ENCODE data around the gene STAC. TPM values are rescaled to one million over a fixed set of nuclear protein-coding genes. Genes with fewer than 3 reads are reported as not detected.

STAC gene
- total and polyA plus RNA-seq, 2 donors (not counting 3 experiments of a cell fraction or from before 2014, with no cell fraction given) = 0.03 to 0.88 TPM

GRCh38 chr3:36364260-36364659 is 16.0 kb upstream of the STAC start:
- FAIRE-seq = no peak
- H3K4me3 ChIP-seq (replicated peaks in 1 of 3; ENCODE audit: insufficient read depth in 1 of 3, low read depth in 1 of 3, low read length in 3 of 3) = no peak overlapping the region
- no peaks in the 10 kb centered on the region for H3K9me1 ChIP-seq (replicated peaks; ENCODE audit: control insufficient read depth, extremely low read depth, insufficient read depth, low read length)
- no peak overlapping the region for H3K4me2 ChIP-seq (ENCODE audit: insufficient read depth, low read length)
- no peaks in the 10 kb centered on the region for H3K27me3 ChIP-seq (ENCODE audit: control insufficient read depth in 2 of 2, insufficient read depth in 2 of 2, low read length in 2 of 2)
- BruUV-seq (replicated peaks) = no TSS peak
- ChIA-PET CTCF (no interaction called here), POLR2A (no interaction called here)
- dilution Hi-C loops (cut with MboI; ENCODE audit: extremely low pct_ligation_motif_present, low sequenced_read_pairs) (no loop called here), intact Hi-C loops (cut with micrococcal nuclease) (no loop called here)
- H3K79me2 ChIP-seq (ENCODE audit: control insufficient read depth, insufficient read depth, low read length) = no peaks in the 10 kb centered on the region
- H4K20me1 ChIP-seq (replicated peaks; ENCODE audit: control insufficient read depth, extremely low read depth, insufficient read depth, low read length) = no peaks in the 10 kb centered on the region
- no peaks in the 10 kb centered on the region for H3K9me3 ChIP-seq (replicated peaks; ENCODE audit: control insufficient read depth, insufficient read depth, low read length)
- peaks cover 3% of the 10 kb centered on the region for H3K4me1 ChIP-seq (ENCODE audit: control insufficient read depth, extremely low read depth, insufficient read depth, low read length)
- H3K9ac ChIP-seq (replicated peaks; ENCODE audit: extremely low read depth, insufficient read depth, low read length) = no peak overlapping the region
- no peaks in the 10 kb centered on the region for H3K36me3 ChIP-seq (ENCODE audit: control insufficient read depth in 2 of 2, extremely low read depth in 1 of 2, insufficient read depth in 2 of 2, low read length in 2 of 2)
- DNase-seq (ENCODE audit: low read depth, low spot score) = no peak
- no peak for TF ChIP-seq GATA2 (IDR thresholded peaks at IDR 0.05; ENCODE audit: insufficient read depth, insufficient read length, low read depth, low read length)
- no peak for TF ChIP-seq FOS (IDR thresholded peaks at IDR 0.05; ENCODE audit: borderline replicate concordance, insufficient read depth, low read length)
- H2AFZ ChIP-seq (ENCODE audit: low read depth, low read length) = no peak overlapping the region
- no peak overlapping the region for H3K27ac ChIP-seq (ENCODE audit: insufficient read depth, low read depth, low read length)

GRCh38 chr3:36365829-36366228 is 14.5 kb upstream of the STAC start:
- dilution Hi-C loops (cut with MboI; ENCODE audit: extremely low pct_ligation_motif_present, low sequenced_read_pairs) (no loop called here), intact Hi-C loops (cut with micrococcal nuclease) (no loop called here)
- ChIA-PET POLR2A (no interaction called here), CTCF (no interaction called here)
- TF ChIP-seq FOS (IDR thresholded peaks at IDR 0.05; ENCODE audit: borderline replicate concordance, insufficient read depth, low read length) (no peak), EZH2 (IDR thresholded peaks at IDR 0.05; ENCODE audit: borderline replicate concordance, low read depth, low read length, severe bottlenecking) (no peak), POLR2A (IDR thresholded peaks at IDR 0.05; ENCODE audit: low read depth, low read length) (no peak)
- Histone ChIP-seq H3K4me3 (replicated peaks in 1 of 3; ENCODE audit: insufficient read depth in 1 of 3, low read depth in 1 of 3, low read length in 3 of 3) (no peak overlapping the region), H3K9me1 (replicated peaks; ENCODE audit: control insufficient read depth, extremely low read depth, insufficient read depth, low read length) (no peaks in the 10 kb centered on the region), H3K9me3 (replicated peaks; ENCODE audit: control insufficient read depth, insufficient read depth, low read length) (no peaks in the 10 kb centered on the region), H3K4me1 (ENCODE audit: control insufficient read depth, extremely low read depth, insufficient read depth, low read length) (peaks cover 3% of the 10 kb centered on the region), H3K4me2 (ENCODE audit: insufficient read depth, low read length) (no peak overlapping the region), H3K36me3 (ENCODE audit: control insufficient read depth in 2 of 2, extremely low read depth in 1 of 2, insufficient read depth in 2 of 2, low read length in 2 of 2) (no peaks in the 10 kb centered on the region), H2AFZ (ENCODE audit: low read depth, low read length) (no peak overlapping the region), H3K9ac (replicated peaks; ENCODE audit: extremely low read depth, insufficient read depth, low read length) (no peak overlapping the region), H4K20me1 (replicated peaks; ENCODE audit: control insufficient read depth, extremely low read depth, insufficient read depth, low read length) (no peaks in the 10 kb centered on the region), H3K27me3 (ENCODE audit: control insufficient read depth in 2 of 2, insufficient read depth in 2 of 2, low read length in 2 of 2) (no peaks in the 10 kb centered on the region), H3K79me2 (ENCODE audit: control insufficient read depth, insufficient read depth, low read length) (no peaks in the 10 kb centered on the region), H3K27ac (ENCODE audit: insufficient read depth, low read depth, low read length) (no peak overlapping the region)
- no TSS peak for BruUV-seq (replicated peaks)
- FAIRE-seq = no peak
- DNase-seq (ENCODE audit: low read depth, low spot score) = no peak

Measured in endothelial cell of umbilical vein (primary cell).